HG03469 (cell line): ENCODE results near the gene SCARB2.

Experiments
- ATAC-seq: cut with Tn5 transposase; IDR thresholded peaks from one replicate; pipeline ENCODE4 v1.9.1; 2021; ENCODE audit warnings: mild to moderate bottlenecking, moderate library complexity, moderate number of reproducible peaks; ENCODE audit not compliant: unreplicated experiment

SCARB2 gene

DNA sequence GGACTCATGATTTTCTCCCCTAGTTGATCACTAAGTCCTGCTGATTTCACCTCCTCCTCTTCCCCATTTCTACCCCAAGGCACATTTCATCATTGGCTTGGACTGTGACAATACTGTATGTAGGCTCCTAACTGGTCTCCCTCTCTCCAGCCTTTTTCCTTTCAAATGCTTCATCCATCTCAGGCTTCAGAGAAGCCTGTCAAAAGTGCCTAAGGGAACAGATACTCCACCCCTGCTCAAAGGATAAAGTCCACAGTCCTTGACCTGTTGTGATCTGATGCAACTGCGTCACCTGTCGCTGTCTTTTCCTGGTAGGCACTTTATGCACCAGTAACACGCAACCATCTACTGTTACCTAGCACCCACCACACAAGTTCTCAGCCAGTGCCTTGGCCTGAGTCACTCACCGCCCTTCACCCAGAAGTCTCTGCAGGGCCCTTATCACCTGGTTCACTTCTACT, 12.8 kb downstream of the SCARB2 start:
- ATAC-seq = no peak

DNA sequence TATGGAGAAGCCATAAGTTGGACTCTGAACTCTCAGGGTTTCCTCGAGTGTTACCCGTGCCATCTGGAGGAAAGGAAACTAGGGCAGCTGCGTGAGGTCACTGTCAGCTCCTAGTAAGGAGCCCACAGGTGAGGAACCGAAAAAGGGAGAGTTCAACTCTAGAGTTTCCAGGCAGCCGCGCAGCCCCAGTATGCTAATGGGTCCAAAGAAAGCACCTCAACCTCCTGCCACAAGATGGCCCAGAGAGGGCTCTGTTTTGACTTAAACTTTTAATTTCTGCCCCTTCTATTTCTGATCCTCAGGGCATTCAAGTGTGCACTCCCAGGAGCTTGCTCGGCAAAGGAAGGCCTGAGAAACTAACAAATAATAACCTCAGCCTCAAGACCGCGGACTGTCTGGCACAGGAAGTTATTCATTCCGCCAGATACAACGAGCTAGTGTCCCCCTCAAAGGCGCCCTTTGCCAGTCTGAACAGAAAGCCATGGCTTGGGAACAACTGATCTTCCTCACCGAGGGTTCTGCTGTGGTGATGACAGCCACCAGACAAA, 13.9 kb downstream of the SCARB2 start:
- ATAC-seq = peak; percentile 86

DNA sequence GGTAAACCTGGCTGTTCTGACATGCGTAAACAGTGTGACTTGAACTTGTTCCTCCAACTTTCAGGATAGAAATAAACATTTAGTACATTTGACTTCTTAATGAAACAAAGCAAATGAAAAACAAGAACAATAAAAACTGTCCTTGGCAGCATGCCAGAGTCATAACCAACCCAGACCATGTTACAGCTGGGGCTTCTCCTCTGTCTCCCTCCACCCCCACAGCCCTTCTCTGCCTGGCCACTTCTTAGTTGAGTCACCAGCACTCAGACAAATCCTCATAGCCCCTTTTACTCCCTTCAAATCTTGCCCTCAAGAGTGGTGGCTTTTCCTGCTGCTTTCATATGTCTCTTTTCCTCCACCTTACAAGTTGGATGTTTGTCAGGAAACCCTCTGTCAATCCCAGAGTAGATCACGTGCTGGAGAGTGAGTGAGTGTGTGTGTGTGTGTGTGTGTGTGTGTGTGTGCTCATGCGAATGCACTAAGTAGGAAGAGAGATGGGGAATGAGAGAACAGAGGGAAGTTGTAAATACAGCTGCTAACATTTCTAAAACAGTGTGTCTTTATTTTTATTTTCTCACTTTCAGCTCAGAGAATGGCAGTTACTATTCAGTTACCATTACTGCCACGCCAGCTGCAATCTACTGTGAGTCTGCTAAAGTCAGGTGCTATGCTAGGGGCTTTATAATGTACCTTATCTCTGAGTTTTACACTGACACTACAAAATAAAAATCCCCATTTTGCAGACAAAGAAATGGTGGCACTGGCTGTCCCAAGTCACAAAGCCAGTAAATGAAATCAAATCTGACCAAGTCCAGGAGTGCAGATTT, 15.0 kb downstream of the SCARB2 start:
- peak; percentile 26 for ATAC-seq

DNA sequence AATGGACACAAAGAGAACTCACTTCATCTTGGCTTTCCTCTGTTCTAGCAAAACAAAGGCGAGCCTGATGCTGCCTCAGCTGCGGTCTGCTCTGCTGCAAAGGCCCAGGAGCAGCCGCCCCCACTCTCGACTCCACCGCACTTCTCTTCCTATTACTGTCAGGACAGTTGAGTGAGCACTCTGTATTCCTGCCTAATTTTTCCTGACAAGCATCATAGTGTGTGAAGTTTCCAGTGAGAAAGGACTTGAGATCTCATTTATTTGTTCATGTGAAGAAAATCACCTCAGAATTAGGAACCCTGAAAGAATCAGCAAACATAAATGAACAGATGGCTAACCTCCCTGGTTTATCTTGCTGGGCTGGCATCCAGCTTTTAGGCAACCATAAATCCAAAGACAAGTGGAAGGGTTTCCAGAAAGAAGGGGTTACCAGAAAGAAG, 15.6 kb downstream of the SCARB2 start:
- ATAC-seq = peak; percentile 1

DNA sequence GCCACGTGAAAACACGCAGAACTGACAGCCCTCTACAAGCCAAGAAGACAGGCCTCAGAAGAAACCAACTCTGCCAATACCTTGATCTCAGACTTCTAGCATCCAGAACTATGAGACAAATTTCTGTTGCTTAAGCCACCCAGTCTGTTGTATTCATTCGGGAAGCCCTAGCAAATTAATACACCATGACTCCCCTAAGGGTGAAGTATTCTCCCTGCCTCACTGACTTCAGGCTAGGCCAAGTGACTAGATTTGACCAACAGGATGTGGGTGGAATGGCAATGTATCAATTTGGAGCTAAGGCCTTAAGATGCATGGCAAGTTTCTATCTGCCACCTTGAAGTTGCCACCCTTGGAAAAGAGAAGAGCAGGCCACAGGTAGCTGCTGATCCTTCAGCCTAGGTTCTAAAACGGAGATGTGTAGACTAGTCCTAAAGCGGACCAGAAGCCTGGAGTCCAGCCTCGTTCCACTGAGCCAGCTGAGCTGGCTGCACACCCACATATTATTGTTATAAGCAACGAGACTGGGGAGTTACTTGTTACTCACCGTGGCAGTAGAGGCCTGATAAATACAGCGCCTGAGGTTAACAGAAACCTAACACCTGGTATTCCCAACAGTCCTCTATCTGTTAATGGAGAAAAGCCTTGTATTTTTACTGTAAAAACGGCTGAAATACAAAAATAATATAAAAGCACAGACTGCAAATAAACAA, 16.4 kb downstream of the SCARB2 start:
- ATAC-seq = no peak

DNA sequence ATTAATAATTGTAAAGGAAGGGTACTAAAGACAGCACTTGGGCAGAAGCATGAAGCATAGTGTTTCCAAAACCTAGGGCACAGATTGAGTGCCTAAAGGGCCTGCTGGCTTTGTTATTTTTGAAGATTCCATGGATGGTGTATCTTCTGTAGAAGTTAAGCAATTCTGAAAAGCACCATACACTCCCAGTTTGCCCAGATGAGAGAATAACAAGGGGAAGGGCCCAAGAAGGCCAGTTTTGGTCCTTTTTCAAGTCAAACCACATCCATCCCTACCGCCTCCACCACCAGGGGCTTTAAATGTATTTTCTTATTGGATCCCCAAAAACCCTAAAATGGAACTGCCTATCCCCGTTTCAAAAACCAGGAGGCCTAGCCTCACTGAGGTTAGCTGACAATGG, 17.2 kb downstream of the SCARB2 start:
- no peak for ATAC-seq

DNA sequence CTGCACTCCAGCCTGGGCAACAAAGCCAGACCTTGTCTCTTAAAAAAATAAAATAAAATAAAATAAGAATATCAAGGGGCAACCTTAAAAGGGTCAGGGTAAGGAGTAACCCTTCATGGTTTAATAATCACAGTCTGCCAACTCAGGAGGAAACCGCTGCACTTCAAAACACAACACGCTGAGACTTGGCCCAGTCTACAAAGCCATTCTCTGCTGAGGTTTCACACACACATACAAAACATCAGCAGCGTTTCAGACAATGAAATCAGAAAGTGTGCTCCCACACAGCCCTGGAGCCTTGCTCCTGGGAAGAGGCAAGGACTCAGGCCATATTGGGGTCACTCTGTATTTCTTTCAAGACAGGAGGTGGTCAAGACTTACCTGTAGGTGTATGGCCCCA, 18.3 kb downstream of the SCARB2 start:
- no peak for ATAC-seq

DNA sequence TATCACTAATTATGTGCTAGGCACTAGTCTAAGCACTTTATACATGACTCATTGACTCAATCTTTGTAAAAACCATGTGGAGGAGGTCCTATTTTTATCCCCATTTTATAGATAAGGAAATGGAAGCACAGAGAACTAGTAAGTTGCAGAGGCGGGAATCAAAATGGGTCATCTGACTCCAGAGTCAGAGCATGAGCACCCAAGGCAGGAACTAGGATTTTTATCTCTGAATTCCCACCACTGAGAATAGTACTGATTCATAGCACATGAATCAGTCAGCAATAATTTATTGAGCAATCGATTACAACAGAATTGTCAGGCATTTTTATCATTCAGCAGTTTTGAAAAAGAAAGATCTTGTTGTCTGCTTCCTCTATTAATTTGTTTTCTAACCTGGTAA, 19.3 kb downstream of the SCARB2 start:
- ATAC-seq = no peak

DNA sequence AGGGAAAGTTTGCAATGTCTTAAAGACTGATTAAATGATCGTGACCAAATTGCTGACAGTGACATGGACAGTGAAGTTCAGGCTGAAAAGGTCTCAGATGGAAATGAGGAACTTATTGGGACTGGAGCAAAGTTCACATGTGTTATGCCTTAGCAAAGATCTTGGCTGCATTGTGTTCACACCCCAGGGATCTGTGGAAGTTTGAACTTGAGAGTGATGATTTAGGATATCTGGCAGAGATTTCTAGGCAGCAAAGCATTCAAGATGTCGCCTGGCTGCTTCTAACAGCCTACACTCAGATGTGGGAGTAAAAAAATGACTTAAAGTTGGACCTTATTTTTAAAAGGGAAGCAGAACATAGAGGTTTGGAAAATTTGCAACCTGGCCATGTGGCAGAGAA, 21.4 kb downstream of the SCARB2 start:
- ATAC-seq = no peak

DNA sequence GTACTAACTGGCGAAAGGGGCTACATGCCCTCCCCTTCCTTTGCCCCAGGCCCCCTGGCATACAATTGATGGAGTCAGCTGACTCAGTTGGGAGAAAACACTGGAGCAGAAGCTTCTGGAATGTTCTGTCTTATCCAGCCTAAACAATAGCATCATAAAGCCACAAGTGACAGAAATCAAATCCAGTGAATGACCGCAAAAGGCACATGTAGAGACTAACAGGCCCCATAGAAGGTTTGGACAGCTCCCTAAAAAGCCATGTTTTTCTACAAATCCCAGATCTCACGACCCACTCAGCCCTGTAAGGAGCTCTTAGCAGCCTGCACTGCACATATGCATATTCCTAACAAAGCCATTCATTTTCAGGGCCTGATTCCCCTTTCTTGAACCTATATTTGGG, 25.1 kb downstream of the SCARB2 start:
- ATAC-seq = no peak

DNA sequence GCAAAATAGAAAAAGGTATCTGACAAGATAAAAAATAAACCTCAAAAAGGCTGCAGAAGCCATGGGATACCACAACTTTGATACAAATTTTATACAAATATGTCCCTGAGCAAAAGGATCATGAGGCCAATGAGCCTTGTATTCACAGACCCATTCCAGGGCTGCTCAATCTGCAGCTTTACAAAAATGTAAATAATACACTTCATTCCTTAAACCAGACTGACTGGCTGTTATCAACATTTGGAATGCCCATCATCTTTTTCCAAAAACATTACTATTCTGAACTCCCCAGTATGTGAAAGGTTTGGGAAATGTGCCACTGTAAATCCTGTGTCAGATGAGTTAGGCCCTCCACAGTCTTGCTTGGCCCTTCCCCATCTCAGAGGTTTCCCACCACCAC, 25.5 kb downstream of the SCARB2 start:
- no peak for ATAC-seq

DNA sequence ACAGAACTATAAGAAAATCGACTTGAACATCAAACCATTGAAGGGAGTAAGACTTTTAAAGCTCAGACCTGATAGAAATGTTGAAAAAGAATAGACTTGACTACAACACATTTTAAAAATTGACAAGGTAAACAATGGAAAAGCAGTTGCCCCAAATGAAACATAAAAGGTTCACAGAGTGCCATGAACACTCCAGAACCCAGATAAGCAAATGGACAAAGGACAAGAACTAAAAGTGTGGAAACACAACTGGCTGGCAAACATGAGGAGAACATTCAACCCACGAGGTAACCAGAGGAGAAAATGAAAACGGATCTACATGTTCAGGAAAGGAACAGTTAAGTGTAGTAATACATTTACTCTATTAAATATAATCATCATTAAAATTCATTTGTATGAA, 26.5 kb downstream of the SCARB2 start:
- no peak for ATAC-seq

DNA sequence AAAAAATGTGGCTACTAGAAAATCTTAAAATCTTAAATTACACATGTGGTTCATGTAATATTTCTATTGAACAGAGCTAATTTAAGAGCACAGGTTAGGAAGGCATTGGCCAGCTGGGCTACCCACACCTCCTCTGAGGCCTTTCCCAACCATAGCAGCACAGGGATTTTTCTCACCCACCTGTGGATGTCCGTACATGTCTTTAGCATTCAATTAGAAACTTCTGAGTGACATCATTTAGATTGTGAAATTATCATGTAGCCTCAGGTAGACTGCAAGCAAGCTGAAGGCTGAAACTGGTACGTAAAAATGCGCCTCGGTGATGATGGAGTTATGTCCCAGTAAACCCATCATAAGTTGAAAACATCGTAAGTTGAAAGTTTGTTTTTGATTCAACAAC, 31.2 kb downstream of the SCARB2 start:
- no peak for ATAC-seq

DNA sequence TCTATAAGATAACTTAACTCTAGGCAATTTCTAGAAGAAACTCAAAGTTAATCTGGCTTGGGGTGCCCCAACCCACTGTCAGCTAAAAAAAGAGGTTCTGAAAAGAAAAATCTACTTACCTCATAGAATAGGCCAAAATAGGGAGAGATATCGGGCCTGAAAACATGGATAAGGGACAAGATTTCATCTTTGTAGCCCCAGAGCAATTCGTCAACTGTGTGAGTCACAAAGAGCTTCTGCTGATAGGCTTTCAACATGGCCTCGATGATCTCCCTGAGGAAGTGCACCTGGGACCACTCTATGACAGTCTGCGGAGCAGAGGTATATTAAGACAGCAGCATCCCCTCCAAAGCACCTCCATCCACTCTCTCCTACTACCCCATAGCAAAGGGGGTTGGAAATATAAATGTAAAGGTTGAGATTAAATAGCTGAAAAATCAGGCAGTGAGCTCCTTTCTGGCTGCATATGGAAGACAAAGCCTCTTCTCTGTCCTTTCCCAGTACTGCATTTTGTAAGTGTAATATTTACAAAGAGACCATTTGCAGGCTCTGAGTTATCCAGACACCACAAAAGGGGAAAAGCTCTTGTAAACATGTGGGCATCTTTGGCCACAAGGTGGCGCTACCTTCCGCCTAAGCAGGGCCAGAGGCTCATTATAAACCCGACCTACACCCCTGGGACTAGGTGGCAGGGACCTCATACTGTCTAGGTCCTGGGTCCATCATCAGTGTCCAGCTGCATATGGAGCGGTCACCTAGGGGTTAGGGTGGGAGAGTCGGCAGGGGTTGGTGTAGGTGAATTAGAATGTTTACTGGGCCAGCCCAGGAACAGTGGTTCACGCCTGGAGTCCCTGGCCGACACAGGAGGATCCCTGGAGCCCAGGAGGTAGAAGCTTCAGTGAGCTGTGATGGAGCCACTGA, 34.0 kb downstream of the SCARB2 start:
- peak; percentile 67 for ATAC-seq

DNA sequence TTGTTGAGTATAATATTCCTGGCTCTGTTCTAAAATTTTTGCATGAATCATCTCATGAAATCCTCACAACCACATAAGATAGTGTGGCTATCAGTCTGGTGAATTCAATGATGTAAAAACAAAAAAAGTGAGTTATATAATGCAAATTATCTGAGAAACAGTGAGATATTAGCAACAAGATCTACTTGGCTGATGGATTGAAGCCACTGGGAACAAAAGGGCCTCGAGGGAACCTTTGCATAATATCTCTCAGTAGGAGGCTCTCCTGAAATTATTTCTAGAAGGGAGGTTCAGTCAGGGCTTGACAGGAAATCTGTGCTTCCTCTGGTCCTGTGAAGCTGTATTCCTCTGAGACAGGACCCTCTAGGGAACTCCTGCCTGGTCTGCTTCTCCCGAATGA, 35.3 kb downstream of the SCARB2 start:
- ATAC-seq = no peak

DNA sequence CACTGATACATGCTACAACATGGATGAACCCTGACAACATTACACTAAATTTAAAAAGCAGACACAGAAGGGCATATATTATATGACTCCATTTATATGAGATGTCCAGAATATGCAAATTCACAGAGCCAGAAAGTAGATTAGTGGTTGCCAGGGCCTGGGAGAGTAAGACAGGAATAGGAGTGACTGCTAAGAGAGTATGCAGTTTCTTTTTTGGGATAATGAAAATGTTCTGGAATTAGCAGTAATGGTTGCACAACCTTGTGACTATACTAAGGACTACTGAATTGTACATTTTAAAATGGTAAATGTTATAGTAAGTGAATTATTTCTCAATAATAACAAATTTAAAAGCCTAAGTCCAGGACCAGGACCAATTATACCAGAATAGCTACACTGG, 35.9 kb downstream of the SCARB2 start:
- ATAC-seq = no peak

DNA sequence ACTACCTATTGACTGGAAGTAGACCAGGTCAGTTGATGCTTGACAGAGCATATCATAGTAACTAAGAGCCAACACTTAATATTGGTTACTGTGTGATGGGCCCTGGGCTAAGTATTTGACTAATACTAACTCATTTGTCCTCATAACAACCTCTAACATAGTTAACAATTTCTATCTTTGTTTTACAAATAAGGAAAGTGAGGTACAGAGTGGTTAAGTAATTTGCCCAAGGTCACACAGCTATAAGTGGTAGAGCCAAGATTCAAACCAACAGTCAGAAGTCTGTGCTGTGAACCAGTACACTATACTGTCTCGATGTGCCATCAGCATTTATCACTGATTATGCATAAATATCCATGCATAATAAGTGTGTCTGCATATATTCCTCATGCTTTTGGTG, 38.3 kb downstream of the SCARB2 start:
- no peak for ATAC-seq

DNA sequence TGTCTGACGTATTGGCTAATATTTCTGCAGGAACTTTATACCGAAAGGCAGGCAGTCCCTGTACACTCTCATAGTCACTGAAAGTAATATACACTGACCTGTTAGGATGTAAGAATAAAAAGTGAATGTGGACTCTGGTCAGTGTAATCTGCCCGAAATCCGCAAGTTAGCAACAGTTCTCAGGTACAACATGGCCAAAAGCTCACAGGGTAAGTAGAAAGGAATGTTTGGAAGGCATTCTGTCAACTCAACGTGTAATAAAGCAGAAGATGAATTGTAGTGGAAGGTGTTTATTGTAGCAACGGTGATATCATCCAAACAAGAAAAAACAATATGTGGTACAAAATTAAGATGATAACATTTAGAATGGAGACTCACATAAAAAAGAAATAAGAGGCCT, 39.4 kb downstream of the SCARB2 start:
- no peak for ATAC-seq

DNA sequence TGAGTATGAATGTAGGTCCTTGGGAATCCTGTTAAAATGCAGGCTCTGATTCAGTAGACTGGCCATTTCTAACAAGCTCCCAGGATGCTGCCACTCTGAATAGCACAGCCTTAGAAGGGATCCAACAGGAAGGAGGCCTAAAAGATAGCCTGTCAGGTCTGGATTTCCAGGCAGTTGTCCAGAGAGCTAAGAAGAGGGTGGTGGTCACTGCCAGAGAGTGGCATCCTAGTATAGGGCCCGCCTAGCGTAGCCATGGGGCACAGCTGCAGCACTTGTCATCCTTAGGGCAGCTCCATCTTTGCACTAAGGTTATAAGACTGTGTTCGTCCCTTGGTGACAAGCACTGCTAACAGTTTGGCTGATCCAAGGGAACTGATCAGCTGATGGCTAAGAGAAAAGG, 44.9 kb downstream of the SCARB2 start:
- ATAC-seq = no peak

DNA sequence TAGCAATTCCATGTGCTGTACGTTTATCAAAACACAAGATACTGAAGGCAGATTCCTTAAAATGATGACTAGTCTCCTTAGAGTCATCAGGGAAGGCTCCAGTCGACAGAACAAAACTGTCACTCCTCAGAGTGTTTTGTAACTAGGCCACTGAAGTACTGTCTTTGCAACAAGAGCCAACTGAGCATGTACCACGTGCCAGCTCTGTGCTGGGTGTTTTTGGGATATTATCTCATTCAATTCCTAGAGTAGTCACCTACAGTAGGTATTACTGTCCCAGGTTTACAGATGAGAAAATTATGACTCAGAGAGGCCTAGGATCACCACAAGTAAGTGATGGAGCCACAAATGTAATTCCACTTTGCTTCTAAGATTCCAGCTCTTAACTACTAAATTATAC, 47.1 kb downstream of the SCARB2 start:
- ATAC-seq = no peak

DNA sequence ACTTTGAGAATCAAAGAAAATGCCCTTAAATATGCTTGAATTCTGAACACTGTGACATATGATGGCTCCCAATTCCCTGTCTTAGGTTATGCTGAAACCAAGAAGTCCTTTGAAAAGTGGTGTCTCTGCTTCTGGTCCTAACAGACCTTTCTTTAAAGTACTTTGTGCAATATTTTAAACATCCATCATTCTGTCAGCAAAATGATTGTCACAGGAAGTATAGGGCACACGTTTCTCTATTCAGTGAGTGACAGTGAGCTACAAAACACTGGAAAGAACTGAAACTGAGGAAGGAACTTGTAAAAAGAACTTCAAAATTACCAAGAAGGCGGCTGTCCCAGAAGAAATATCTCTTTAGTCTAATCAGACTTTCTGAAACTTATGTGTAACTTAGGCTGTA, 53.3 kb downstream of the SCARB2 start:
- no peak for ATAC-seq
